Fibroblast of lung (primary cell): ENCODE measurements around the gene NT5DC4.

Experiments
- CTCF ChIP-seq, 2 donors: IDR thresholded peaks in 1 of 2; conservative IDR thresholded peaks in 1 of 2; 1 replicate in 1 of 2; 2 replicates in 1 of 2; pipeline ENCODE4 v1.5.1; 2011 to 2012; ENCODE audit warnings: low read length in 2 of 2, control low read depth in 1 of 2, inconsistent platforms in 1 of 2, low read depth in 1 of 2, mild to moderate bottlenecking in 1 of 2
- EZH2 ChIP-seq: IDR thresholded peaks from 2 replicates; pipeline ENCODE4 v1.5.1; 2012; ENCODE audit warnings: low read length, control low read depth, mild to moderate bottlenecking; ENCODE audit errors: missing control alignments

- TF ChIP-seq CTCF (conservative IDR thresholded peaks at IDR 0.05 in 1 of 2, IDR thresholded peaks at IDR 0.05 in 1 of 2; ENCODE audit: low read depth in 1 of 2, low read length in 2 of 2), result no peak
- no peak for TF ChIP-seq EZH2
Measured at GRCh38 chr2:112773556-112773955, 52.7 kb downstream of the NT5DC4 start.
